HG03442 (cell line): ENCODE results near the gene PODNL1.

Experiments used
- ATAC-seq: cut with Tn5 transposase; IDR thresholded peaks from one replicate; pipeline ENCODE4 v1.9.1; 2021; ENCODE audit warnings: mild to moderate bottlenecking, moderate library complexity; ENCODE audit not compliant: unreplicated experiment

The PODNL1 gene

DNA sequence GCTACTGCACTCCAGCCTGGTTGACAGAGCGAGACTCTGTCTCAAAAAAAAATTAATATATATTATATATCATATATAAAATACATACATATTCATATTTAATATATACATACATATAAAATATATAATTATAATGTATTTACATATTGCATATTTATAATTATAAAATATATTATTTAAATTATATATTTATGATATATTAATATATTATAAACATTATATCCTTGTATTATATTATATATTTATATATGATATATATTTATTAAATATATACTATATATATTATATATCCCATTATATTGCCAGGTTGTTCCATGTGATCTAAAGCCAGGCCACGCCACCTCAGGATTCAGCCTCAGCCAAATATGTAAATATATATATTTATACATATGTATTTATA, 42.0 kb downstream of the PODNL1 start:
- no peak for ATAC-seq

DNA sequence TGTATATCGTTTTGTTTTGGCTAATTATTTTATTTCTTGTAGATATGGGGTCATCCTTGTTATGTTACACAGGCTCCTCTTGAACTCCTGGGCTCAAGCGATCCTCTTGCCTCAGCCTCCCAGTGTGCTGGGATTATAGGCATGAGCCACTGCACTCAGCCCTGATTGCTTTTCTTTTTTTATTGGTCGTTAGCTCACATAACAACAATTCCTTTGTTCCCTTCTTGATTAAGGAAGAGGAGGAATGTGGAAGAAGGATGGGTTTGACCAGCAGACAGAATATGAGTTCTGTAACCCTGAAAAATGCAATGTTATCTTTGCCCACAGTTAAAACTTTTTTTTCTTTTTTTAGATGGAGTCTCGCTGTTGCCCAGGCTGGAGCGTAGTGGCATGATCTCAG, 43.7 kb downstream of the PODNL1 start:
- no peak for ATAC-seq

- ATAC-seq, result no peak
Observed at GRCh38 chr19:13892870-13893269, 45.3 kb downstream of the PODNL1 start.

DNA sequence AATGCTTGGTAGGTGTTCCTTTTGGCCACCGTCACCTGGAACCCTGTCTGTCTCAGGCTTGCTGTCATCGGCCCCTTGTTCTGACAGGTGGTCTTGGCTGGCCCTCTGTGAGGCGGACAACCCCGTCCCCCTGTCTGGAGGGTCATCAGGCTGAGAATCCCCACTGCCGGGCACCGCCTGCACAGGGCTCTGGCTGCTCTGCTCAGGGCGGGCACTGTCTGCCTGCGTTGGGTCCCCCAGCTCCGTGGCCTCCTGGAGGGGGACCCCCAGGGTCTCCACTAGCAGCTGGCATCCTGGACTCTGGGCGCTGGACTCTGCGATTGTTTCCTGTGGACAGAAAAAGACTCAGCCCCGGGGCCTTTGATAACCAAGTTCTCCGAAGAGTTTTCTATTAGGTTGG, 48.1 kb downstream of the PODNL1 start:
- no peak for ATAC-seq

DNA sequence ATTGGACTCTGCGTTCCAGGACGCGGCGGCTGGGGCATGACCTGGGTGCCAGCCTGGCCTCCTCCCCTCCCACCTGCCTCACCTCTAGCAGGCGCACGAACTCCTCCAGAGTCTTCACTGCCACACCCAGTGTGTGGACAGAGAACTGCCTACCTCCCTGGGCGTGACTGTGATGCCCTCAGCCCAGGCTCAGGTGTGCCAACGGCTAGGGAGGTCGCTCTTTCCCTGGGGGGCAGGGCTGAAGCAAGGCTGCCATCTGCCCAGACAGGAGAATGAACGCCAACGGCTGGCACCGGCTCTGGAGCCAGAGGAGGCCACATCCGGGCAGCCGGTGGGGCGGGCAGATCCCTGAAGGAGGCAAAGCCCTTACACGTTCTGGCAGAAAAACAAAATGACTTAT, 49.9 kb downstream of the PODNL1 start:
- ATAC-seq, result no peak

DNA sequence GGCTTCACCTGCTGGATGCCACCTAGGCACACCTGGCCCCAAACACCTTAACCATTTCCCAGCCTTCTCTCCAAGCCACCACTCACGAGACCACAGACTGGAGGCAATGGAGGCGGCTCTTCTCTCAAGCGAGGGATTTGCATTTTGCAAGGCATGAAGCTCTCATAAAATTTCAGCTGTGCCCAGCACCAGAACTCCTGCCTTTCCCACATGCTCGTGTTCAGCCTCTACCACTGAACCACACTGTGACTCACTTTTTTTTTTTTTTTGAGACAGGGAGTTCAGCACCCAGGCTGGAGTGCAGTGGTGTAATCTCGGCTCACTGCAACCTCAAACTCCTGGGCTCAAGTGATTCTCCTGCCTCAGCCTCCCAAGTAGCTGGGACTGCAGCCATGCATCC, 50.7 kb downstream of the PODNL1 start:
- ATAC-seq, result no peak

GRCh38 chr19:13887018-13887436, 51.2 kb downstream of the PODNL1 start:
- ATAC-seq, result no peak

DNA sequence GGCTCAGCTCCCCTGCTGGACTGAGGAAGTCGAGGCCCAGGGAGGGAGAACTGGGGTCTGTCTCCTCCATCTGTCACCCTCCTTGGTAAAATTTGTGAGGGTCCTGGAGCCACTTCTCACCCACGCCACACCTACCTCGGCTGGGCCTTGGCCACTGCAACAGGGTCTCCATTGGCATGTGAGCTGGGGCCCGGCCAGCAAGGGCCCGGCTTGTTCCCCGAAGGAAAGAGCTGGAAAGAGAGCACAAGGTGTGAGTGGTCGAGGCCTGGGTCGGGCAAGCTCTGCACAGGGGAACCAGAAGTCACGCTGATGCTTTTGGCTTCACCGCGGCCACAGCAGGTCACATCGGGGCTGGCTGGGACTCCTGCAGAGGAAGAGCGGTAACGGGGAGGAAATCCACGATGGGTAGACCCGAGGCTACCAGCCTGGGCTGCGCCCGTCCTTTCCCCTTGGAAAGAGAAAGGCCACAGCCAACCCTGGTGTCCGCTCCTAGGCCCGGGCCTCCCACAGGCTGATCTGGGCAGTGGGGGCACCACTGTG, 52.3 kb downstream of the PODNL1 start:
- ATAC-seq, result no peak

GRCh38 chr19:13884726-13885591, 53.3 kb downstream of the PODNL1 start:
- ATAC-seq, result no peak

DNA sequence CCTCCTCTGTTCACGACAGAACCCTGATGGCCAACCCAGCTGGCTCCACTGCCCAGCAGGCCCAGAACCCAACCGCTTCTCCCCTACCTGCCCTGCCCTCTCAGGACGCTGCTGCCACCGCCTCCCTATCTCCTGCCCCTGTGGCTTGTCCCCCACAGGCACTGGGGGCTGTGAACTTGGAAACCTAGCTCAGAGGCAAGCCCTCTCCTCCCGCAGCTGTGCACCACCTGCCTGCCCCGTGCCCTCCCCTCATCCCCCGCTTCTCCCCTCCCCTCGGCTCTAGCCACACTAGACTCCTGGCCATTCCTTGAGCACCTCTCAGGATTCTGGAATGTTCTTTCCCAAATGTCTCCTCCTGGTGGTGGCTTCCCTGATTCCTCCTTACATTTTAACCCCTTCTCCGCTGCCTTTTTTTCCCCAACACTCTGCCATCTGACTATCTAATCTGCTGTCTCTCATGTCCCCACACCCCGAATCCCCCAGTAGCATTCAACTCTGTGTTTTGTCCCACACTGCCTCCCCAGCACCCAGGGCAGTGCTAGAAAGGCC, 54.6 kb downstream of the PODNL1 start:
- ATAC-seq, result no peak

- no peak for ATAC-seq
Observed at GRCh38 chr19:13882836-13883235, 55.4 kb downstream of the PODNL1 start.

- no peak for ATAC-seq
Observed at GRCh38 chr19:13882419-13882795, 55.8 kb downstream of the PODNL1 start.

DNA sequence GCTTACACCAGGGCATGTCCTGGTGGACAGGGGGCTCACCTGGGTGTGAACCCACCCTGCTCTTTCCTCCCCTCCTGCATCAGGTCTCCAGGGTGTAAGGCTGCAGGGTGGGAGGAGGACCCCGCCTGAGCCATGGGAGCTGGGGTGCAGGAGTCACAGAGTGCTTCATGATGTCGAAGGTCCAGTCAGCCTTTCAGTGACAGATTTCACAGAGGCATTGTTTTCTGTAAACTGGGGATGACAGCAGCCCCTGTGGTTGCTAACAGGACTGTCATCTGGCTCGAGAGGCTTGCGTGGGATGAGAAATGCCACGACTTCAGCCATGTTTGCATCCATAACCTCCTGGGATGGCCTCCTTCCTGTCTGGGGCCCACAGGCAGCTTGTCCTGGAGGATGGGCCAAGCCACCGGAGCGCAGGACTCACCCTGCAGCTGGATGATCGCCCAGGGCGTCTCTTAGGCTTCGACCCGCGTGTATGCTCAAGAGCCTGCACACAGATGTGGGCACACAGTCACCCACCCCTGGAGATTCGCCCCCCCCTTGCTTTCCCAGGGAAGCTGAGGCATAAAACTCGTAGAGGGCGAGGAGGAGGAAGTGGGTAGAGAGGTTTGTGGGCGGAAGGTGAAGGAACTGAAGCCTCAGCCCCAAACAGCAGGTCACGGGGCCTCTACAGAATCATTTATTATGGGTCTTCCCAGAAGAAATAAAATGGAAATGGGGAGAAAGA, 56.4 kb downstream of the PODNL1 start:
- ATAC-seq, result no peak

- no peak for ATAC-seq
Observed at GRCh38 chr19:13881251-13881691, 56.9 kb downstream of the PODNL1 start.
